Measurements from ENCODE around the gene STXBP5. TPM values are rescaled to one million over a fixed set of nuclear protein-coding genes. Genes with fewer than 3 reads are reported as not detected.
A peak's percentile ranks its signal among the peaks of the same experiment; 100 is the strongest.

Gene STXBP5
- total and polyA plus RNA-seq, 9 of the 15 experiments (the other 6 are each of a cell fraction or from before 2014, with no cell fraction given): 23.3 to 172 (median 71.5) TPM

GRCh38 chr6:147192278-147192911 is 11.8 kb upstream of the STXBP5 start (continued):
- TF ChIP-seq ZNF398 (CRISPR knock-in tag; IDR thresholded peaks at IDR 0.05) (no peak), MBD1 (CRISPR knock-in tag; IDR thresholded peaks at IDR 0.05) (no peak), MEIS2 (IDR thresholded peaks at IDR 0.05; ENCODE audit: partially characterized antibody) (peak; percentile 6), TAL1 (IDR thresholded peaks at IDR 0.05) (peak; percentile 42; the same call in 1 of the 2 replicates), C11orf30 (IDR thresholded peaks at IDR 0.05; ENCODE audit: low read depth) (peak; percentile 21; the same call in 1 of the 2 replicates), NFIC (IDR thresholded peaks at IDR 0.05) (peak; percentile 89), SPI1 (IDR thresholded peaks at IDR 0.05; ENCODE audit: borderline replicate concordance, low read depth, low read length) (peak; percentile 35; the same call in 1 of the 2 replicates), KLF16 (IDR thresholded peaks at IDR 0.05) (no peak), FOXK2 (conservative IDR thresholded peaks at IDR 0.05 in 1 of 2, IDR thresholded peaks at IDR 0.05 in 1 of 2; ENCODE audit: low read depth in 2 of 2) (peak; percentile 82 to 87), CBFB (CRISPR knock-in tag; IDR thresholded peaks at IDR 0.05) (no peak), BACH1 (tag; IDR thresholded peaks at IDR 0.05) (0 out of 2 replicates have a peak, but pooled peaks have one; percentile 22), TARDBP (IDR thresholded peaks at IDR 0.05) (peak; percentile 42; the same call in 1 of the 2 replicates), RNF2 (IDR thresholded peaks at IDR 0.05) (no peak), SMARCE1 (IDR thresholded peaks at IDR 0.05) (peak; percentile 73; the same call in 1 of the 2 replicates), CEBPB (tag; IDR thresholded peaks at IDR 0.05) (peak; percentile 84), NR2C2 (CRISPR knock-in tag; IDR thresholded peaks at IDR 0.05) (no peak), NR2C2 (tag; IDR thresholded peaks at IDR 0.05) (peak; percentile 31; the same call in 1 of the 2 replicates), CBFA2T3 (IDR thresholded peaks at IDR 0.05) (no peak), CTBP1 (IDR thresholded peaks at IDR 0.05; ENCODE audit: borderline replicate concordance) (peak; percentile 51; the same call in 1 of the 2 replicates), ZEB2 (IDR thresholded peaks at IDR 0.05) (peak; percentile 52; the same call in 1 of the 2 replicates), ATF3 (IDR thresholded peaks at IDR 0.05) (peak; percentile 53; the same call in 1 of the 2 replicates), ATF3 (CRISPR knock-in tag; conservative IDR thresholded peaks at IDR 0.05) (no peak), TRIM24 (IDR thresholded peaks at IDR 0.05) (peak; percentile 55 to 86; a peak in 3 of 4 replicates), L3MBTL2 (IDR thresholded peaks at IDR 0.05) (peak; percentile 24; the same call in 1 of the 2 replicates), NFRKB (IDR thresholded peaks at IDR 0.05; ENCODE audit: low read depth) (no peak), CEBPG (CRISPR knock-in tag; IDR thresholded peaks at IDR 0.05) (peak; percentile 75), CEBPG (tag; conservative IDR thresholded peaks at IDR 0.05 in 1 of 2, IDR thresholded peaks at IDR 0.05 in 1 of 2) (peak; percentile 81 to 97), MYC (IDR thresholded peaks at IDR 0.05; ENCODE audit: low read depth, low read length) (no peak), MYC (CRISPR knock-in tag; IDR thresholded peaks at IDR 0.05; ENCODE audit: borderline replicate concordance, low read depth) (no peak)

Data from K562 (cell line).